Measurements from ENCODE around the gene KANK4. TPM values are rescaled to one million over a fixed set of nuclear protein-coding genes. Genes with fewer than 3 reads are reported as not detected.
"Not testable (repeated sequence)": the region's sequence is repeated elsewhere in the genome, so short reads cannot be mapped to it uniquely, and the experiment has no call there.

KANK4 gene
- total and polyA plus RNA-seq, 2 donors (not counting 1 experiment from before 2014, with no cell fraction given) = not detected

GRCh38 chr1:62239652-62240403, 79.4 kb downstream of the KANK4 start:
- H3K27ac Mint-ChIP-seq, POLR2A ChIA-PET: not testable (repeated sequence)

GRCh38 chr1:62238507-62238906, 80.7 kb downstream of the KANK4 start:
- Mint-ChIP-seq H3K27me3 (peaks cover 9% of the 10 kb centered on the region), H3K9me3 (ENCODE audit: insufficient read depth) (no peaks in the 10 kb centered on the region), H3K4me3 (no peak overlapping the region), H3K27ac (no peak overlapping the region), H3K4me1 (no peaks in the 10 kb centered on the region)
- Histone ChIP-seq H3K27ac (ENCODE audit: low read length in 2 of 2) (no peak overlapping the region), H3K9me3 (ENCODE audit: control extremely low read depth in 1 of 3, control insufficient read depth in 2 of 3, insufficient read depth in 1 of 3, low read length in 2 of 3) (peaks cover 0 to 2% (median 0%) of the 10 kb centered on the region in 3 donors), H3K36me3 (replicated peaks in 1 of 2; ENCODE audit: control extremely low read depth in 1 of 2, control insufficient read depth in 1 of 2, extremely low read depth in 1 of 2, insufficient read depth in 2 of 2, low read length in 1 of 2) (no peaks in the 10 kb centered on the region), H3K4me1 (ENCODE audit: control insufficient read depth in 2 of 2, insufficient read depth in 2 of 2, low read length in 2 of 2) (no peaks in the 10 kb centered on the region), H3K4me2 (replicated peaks; ENCODE audit: low read depth, low read length, poor library complexity, severe bottlenecking) (no peak overlapping the region), H3K9ac (ENCODE audit: low read length) (no peak overlapping the region), H3K79me2 (ENCODE audit: control insufficient read depth, insufficient read depth, low read length) (no peaks in the 10 kb centered on the region), H2AFZ (ENCODE audit: insufficient read depth, low read depth, low read length, poor library complexity, severe bottlenecking) (no peak overlapping the region), H4K20me1 (ENCODE audit: control insufficient read depth, insufficient read depth, low read length, poor library complexity, severe bottlenecking) (no peaks in the 10 kb centered on the region), H3K27me3 (replicated peaks in 1 of 4; ENCODE audit: control extremely low read depth in 1 of 4, control insufficient read depth in 3 of 4, insufficient read depth in 4 of 4, low read length in 3 of 4) (no peaks in the 10 kb centered on the region), H3K4me3 (ENCODE audit: control extremely low read depth in 1 of 5, extremely low read depth in 1 of 5, insufficient read depth in 1 of 5, low read depth in 2 of 5, low read length in 4 of 5) (no peak overlapping the region)
- POLR2A ChIA-PET = no interaction called here
- DNase-seq (no peak), ATAC-seq (ENCODE audit: low read depth) (no peak)
- TF ChIP-seq CTCF (IDR thresholded peaks at IDR 0.05) = no peak
- TF ChIP-seq EZH2 (IDR thresholded peaks at IDR 0.05; ENCODE audit: borderline replicate concordance, insufficient read depth, low read depth, low read length, poor library complexity, severe bottlenecking) = no peak
- 100% methylated on average over 6 of the region's 9 CpGs for WGBS (ENCODE audit: insufficient coverage)
- CTCF ChIA-PET = interaction anchor here (0.7 kb wide), 1 partner anchor 210 kb away, joined by 4 read pairs; no protein-coding TSS in a partner anchor
- intact Hi-C loops (cut with micrococcal nuclease) = no loop called here

More at GRCh38 chr1:62239652-62240403, 79.4 kb downstream of the KANK4 start:
- H3K9me3 Mint-ChIP-seq (ENCODE audit: insufficient read depth); H2AFZ ChIP-seq (ENCODE audit: insufficient read depth, low read depth, low read length, poor library complexity, severe bottlenecking); CTCF ChIA-PET; H3K4me2 ChIP-seq (replicated peaks; ENCODE audit: low read depth, low read length, poor library complexity, severe bottlenecking); H3K9ac ChIP-seq (ENCODE audit: low read length); H4K20me1 ChIP-seq (ENCODE audit: control insufficient read depth, insufficient read depth, low read length, poor library complexity, severe bottlenecking); intact Hi-C loops (cut with micrococcal nuclease); DNase-seq; H3K4me1 Mint-ChIP-seq; H3K9me3 ChIP-seq (ENCODE audit: control extremely low read depth in 1 of 3, control insufficient read depth in 2 of 3, insufficient read depth in 1 of 3, low read length in 2 of 3); H3K27ac ChIP-seq (ENCODE audit: low read length in 2 of 2); H3K27me3 ChIP-seq (replicated peaks in 1 of 4; ENCODE audit: control extremely low read depth in 1 of 4, control insufficient read depth in 3 of 4, insufficient read depth in 4 of 4, low read length in 3 of 4); H3K4me1 ChIP-seq (ENCODE audit: control insufficient read depth in 2 of 2, insufficient read depth in 2 of 2, low read length in 2 of 2); H3K4me3 ChIP-seq (ENCODE audit: control extremely low read depth in 1 of 5, extremely low read depth in 1 of 5, insufficient read depth in 1 of 5, low read depth in 2 of 5, low read length in 4 of 5); H3K4me3 Mint-ChIP-seq; H3K36me3 ChIP-seq (replicated peaks in 1 of 2; ENCODE audit: control extremely low read depth in 1 of 2, control insufficient read depth in 1 of 2, extremely low read depth in 1 of 2, insufficient read depth in 2 of 2, low read length in 1 of 2); ATAC-seq (ENCODE audit: low read depth); H3K79me2 ChIP-seq (ENCODE audit: control insufficient read depth, insufficient read depth, low read length): not testable (repeated sequence)
- peaks cover 10% of the 10 kb centered on the region for H3K27me3 Mint-ChIP-seq
- no CpG with 5 or more reads among the region's 3 CpGs for WGBS (ENCODE audit: insufficient coverage)

Data from B cell (primary cell).